Osteoblast (primary cell): ENCODE data around the gene SPI1. TPM values are rescaled to one million over a fixed set of nuclear protein-coding genes. Genes with fewer than 3 reads are reported as not detected.

Experiments
- DNase-seq: peaks from one replicate; pipeline ENCODE4 v3.0.0; 2011; ENCODE audit warnings: low spot score, mixed read lengths; ENCODE audit not compliant: insufficient read length; ENCODE audit errors: missing footprints
- H2AFZ ChIP-seq: 2 replicates; pipeline ENCODE4 v1.6.0; 2011; ENCODE audit warnings: mild to moderate bottlenecking, low read length
- H3K27ac ChIP-seq: 2 replicates; pipeline ENCODE4 v1.5.1; 2011; ENCODE audit warnings: mild to moderate bottlenecking, low read depth, low read length, moderate library complexity
- H3K27me3 ChIP-seq: 2 replicates; pipeline ENCODE4 v1.6.0; 2012; ENCODE audit warnings: mild to moderate bottlenecking, control low read depth, inconsistent platforms, low read length, moderate library complexity; ENCODE audit not compliant: insufficient read depth
- H3K36me3 ChIP-seq: 2 replicates; pipeline ENCODE4 v1.5.1; 2011; ENCODE audit warnings: mild to moderate bottlenecking, low read length, control low read depth, moderate library complexity; ENCODE audit not compliant: insufficient read depth
- H3K4me1 ChIP-seq: 2 replicates; pipeline ENCODE4 v1.5.1; 2011; ENCODE audit warnings: mild to moderate bottlenecking, low read length, control low read depth, moderate library complexity; ENCODE audit not compliant: insufficient read depth
- H3K4me2 ChIP-seq: 2 replicates; pipeline ENCODE4 v1.6.0; 2011; ENCODE audit warnings: mild to moderate bottlenecking, low read length; ENCODE audit not compliant: insufficient read depth
- H3K4me3 ChIP-seq: fragments of 200-600 bp; sonication (generic); 3 replicates; pipeline ENCODE4 v1.5.1; 2012; ENCODE audit warnings: mild to moderate bottlenecking, low read length, inconsistent platforms; ENCODE audit not compliant: insufficient read depth
- H3K79me2 ChIP-seq: 2 replicates; pipeline ENCODE4 v1.6.0; 2012; ENCODE audit warnings: mild to moderate bottlenecking, low read length, control low read depth, inconsistent platforms; ENCODE audit not compliant: insufficient read depth
- H3K9me3 ChIP-seq: 2 replicates; pipeline ENCODE4 v1.5.1; 2011; ENCODE audit warnings: low read depth, low read length, control low read depth
- H4K20me1 ChIP-seq: 2 replicates; pipeline ENCODE4 v1.6.0; 2012; ENCODE audit warnings: mild to moderate bottlenecking, low read length, control low read depth; ENCODE audit not compliant: insufficient read depth
- CTCF ChIP-seq: IDR thresholded peaks from 2 replicates; pipeline ENCODE4 v1.5.1; 2011; ENCODE audit warnings: mild to moderate bottlenecking, low read depth, low read length, moderate library complexity; ENCODE audit errors: extremely low read depth
- total RNA-seq: library from RNA; depleted of rRNA; stranded (reverse); fragments of >200 nt; gene quantifications from 2 replicates; pipeline ENCODE4 v1.2.3, GENCODE V29; 2012

The SPI1 gene
- total RNA-seq, 1 donor, result not detected

- Histone ChIP-seq H3K36me3 (peaks cover 15% of the 10 kb centered on the region), H4K20me1 (no peaks in the 10 kb centered on the region), H3K27me3 (no peaks in the 10 kb centered on the region), H3K4me3 (no peak overlapping the region), H3K4me2 (no peak overlapping the region), H3K79me2 (no peaks in the 10 kb centered on the region), H3K9me3 (no peaks in the 10 kb centered on the region), H3K27ac (no peak overlapping the region), H2AFZ (no peak overlapping the region), H3K4me1 (no peaks in the 10 kb centered on the region)
- DNase-seq, result peak; percentile 66
- no peak for TF ChIP-seq CTCF
Measured at GRCh38 chr11:47331454-47332302, 46.7 kb downstream of the SPI1 start.

GRCh38 chr11:47329987-47330931 is 48.1 kb downstream of the SPI1 start:
- DNase-seq, result peak; percentile 85
- Histone ChIP-seq H2AFZ (no peak overlapping the region), H4K20me1 (no peaks in the 10 kb centered on the region), H3K27me3 (no peaks in the 10 kb centered on the region), H3K4me2 (no peak overlapping the region), H3K4me3 (no peak overlapping the region), H3K79me2 (no peaks in the 10 kb centered on the region), H3K27ac (no peak overlapping the region), H3K9me3 (no peaks in the 10 kb centered on the region), H3K36me3 (peaks cover 15% of the 10 kb centered on the region), H3K4me1 (no peaks in the 10 kb centered on the region)
- TF ChIP-seq CTCF, result no peak

GRCh38 chr11:47329431-47329986 is 48.8 kb downstream of the SPI1 start:
- no peaks in the 10 kb centered on the region for H3K27me3 ChIP-seq
- TF ChIP-seq CTCF, result no peak
- DNase-seq, result peak; percentile 77
- H3K4me3 ChIP-seq, result no peak overlapping the region
- H3K4me1 ChIP-seq, result no peaks in the 10 kb centered on the region
- H3K4me2 ChIP-seq, result no peak overlapping the region
- no peak overlapping the region for H2AFZ ChIP-seq
- H3K36me3 ChIP-seq, result peaks cover 15% of the 10 kb centered on the region
- no peaks in the 10 kb centered on the region for H3K9me3 ChIP-seq
- H3K27ac ChIP-seq, result no peak overlapping the region
- H3K79me2 ChIP-seq, result no peaks in the 10 kb centered on the region
- H4K20me1 ChIP-seq, result no peaks in the 10 kb centered on the region
